A673 (cell line): ENCODE results near the gene SECTM1.

Experiments used
- EZH2 ChIP-seq: fragments of 200-600 bp; sonication (generic); IDR thresholded peaks from 2 replicates; pipeline ENCODE4 v1.6.1; 2017; ENCODE audit warnings: borderline replicate concordance, low read depth, mild to moderate bottlenecking, mixed read lengths, antibody characterized with exemption, low read length; ENCODE audit not compliant: poor library complexity, severe bottlenecking
- TF ChIP-seq, protein P1 (sequence below): fragments of 300-800, 200-600 bp; sonication (generic); conservative IDR thresholded peaks from 2 replicates; pipeline ENCODE4 v1.5.1; 2017; ENCODE audit warnings: low read depth, mild to moderate bottlenecking, antibody characterized with exemption, low read length, moderate library complexity, mixed read lengths

DNA sequence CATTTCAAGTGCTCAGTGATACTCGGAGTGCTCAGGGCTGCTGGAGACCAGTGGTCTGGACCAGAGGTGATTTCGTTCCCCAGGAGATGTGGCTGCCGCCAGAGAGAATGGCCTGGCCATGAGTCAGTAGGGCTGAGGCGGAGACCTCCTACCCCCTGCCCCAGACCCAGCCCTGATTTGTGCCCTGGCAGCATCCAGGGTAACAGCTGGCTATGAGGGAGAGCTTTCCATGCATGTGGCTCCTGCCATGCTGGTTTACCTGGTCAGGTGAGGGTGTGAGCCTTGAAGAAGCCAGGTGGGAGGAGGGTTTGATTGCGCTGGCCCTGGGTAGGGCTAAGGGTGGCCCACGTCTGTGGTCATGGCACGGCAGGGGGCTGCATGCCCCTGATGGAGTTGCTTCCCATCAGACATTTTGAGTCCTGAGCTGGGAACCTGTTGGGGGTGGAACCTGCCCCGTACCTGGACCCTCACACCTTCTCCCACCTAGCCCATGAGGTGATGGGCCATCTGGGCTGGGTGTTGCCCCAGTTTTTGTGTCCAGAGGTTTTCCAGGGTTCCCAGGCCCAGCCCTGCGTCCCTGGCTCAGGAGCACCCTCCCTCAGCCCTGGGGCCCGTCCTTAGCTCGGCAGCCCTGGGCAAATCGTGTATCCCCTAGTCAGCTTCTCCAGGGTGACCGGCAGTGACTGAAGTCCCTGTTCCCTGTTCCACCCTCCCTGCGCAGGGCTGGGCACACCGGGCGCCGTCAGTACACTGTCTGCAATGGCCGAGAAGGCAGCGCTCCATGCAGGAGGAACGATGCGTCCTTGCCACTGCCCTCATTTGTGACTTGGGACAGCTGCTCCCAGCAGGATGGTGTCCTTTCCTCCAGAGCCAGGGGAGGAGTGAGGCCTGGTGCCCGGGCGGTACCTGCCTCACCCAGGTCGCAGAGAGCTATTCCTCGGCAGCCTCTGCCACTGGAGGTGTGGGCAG is 51.0 kb downstream of the SECTM1 start:
- TF ChIP-seq, protein P1, sequence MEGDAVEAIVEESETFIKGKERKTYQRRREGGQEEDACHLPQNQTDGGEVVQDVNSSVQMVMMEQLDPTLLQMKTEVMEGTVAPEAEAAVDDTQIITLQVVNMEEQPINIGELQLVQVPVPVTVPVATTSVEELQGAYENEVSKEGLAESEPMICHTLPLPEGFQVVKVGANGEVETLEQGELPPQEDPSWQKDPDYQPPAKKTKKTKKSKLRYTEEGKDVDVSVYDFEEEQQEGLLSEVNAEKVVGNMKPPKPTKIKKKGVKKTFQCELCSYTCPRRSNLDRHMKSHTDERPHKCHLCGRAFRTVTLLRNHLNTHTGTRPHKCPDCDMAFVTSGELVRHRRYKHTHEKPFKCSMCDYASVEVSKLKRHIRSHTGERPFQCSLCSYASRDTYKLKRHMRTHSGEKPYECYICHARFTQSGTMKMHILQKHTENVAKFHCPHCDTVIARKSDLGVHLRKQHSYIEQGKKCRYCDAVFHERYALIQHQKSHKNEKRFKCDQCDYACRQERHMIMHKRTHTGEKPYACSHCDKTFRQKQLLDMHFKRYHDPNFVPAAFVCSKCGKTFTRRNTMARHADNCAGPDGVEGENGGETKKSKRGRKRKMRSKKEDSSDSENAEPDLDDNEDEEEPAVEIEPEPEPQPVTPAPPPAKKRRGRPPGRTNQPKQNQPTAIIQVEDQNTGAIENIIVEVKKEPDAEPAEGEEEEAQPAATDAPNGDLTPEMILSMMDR = no peak
- no peak for TF ChIP-seq EZH2
